ENCODE data around the gene CSF3R. TPM values are rescaled to one million over a fixed set of nuclear protein-coding genes. Genes with fewer than 3 reads are reported as not detected.

CSF3R gene
- total and polyA plus RNA-seq, 9 of the 15 experiments (the other 6 are each of a cell fraction or from before 2014, with no cell fraction given) = 0.21 to 0.86 (median 0.40) TPM; not detected in 1

DNA sequence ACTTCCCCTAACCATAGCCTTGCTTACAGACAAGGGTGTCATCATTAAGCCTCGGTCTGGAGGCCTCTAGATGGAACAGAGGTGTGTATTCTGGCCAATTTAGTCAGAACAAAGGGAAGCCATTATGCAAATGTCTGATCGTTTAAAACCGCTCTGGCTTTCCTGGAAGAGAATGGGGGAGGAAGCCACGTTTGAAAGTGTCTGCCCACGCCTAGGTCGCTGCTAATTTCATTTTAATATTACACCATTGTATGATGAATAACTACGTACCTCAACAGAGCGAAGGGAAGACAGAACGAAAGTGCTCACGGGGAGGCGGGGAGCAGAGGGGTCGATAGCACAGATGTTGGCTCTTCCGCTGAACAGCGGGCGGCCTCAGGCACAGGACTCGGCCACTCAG lies 41.1 kb upstream of the CSF3R start:
- Histone ChIP-seq H3K9me3 (replicated peaks; ENCODE audit: control insufficient read depth, insufficient read depth, low read depth, low read length) (no peaks in the 10 kb centered on the region), H3K27ac (ENCODE audit: extremely low read depth, low read depth, low read length) (no peak overlapping the region), H3K4me3 (no peak overlapping the region), H3K9ac (ENCODE audit: insufficient read depth in 1 of 2, low read depth in 2 of 2, low read length in 2 of 2) (no peak overlapping the region), H3K79me2 (ENCODE audit: control insufficient read depth, insufficient read depth, low read length) (no peaks in the 10 kb centered on the region), H4K20me1 (replicated peaks; ENCODE audit: control insufficient read depth, insufficient read depth, low read length) (no peaks in the 10 kb centered on the region), H3K4me1 (replicated peaks in 1 of 2; ENCODE audit: control insufficient read depth in 2 of 2, insufficient read depth in 2 of 2, low read length in 2 of 2) (peaks cover 4 to 6% of the 10 kb centered on the region in 2 experiments; a peak in 3 of 5 replicates), H3K27me3 (ENCODE audit: control insufficient read depth in 2 of 2, insufficient read depth in 2 of 2, low read length in 2 of 2) (peaks cover 0 to 2% of the 10 kb centered on the region in 2 experiments; a peak in 3 of 5 replicates), H3K9me1 (ENCODE audit: control insufficient read depth, insufficient read depth, low read length) (no peaks in the 10 kb centered on the region), H3K4me2 (ENCODE audit: insufficient read depth, low read length) (no peak overlapping the region), H3K36me3 (ENCODE audit: control insufficient read depth, insufficient read depth, low read length) (no peaks in the 10 kb centered on the region), H2AFZ (ENCODE audit: low read depth, low read length) (peak overlapping the region; percentile 46)
- in situ Hi-C loops (cut with MboI) (no loop called here), intact Hi-C loops (cut with micrococcal nuclease) (no loop called here)
- FAIRE-seq (no peak), DNase-seq (ENCODE audit: extremely low read depth in 1 of 4, low spot score in 3 of 4) (no peak), ATAC-seq (no peak)
- BruUV-seq (replicated peaks) = no TSS peak
- ChIA-PET POLR2A (no interaction called here), CTCF (ENCODE audit: low intra/inter-chr PET ratio) (no interaction called here)
- no peak for TF ChIP-seq ZFPM2 (CRISPR knock-in tag; IDR thresholded peaks at IDR 0.05)
- WGBS (ENCODE audit: insufficient coverage, low coverage, missing lambda C conversion rate) = 38% methylated on average over 16 of the region's 16 CpGs

DNA sequence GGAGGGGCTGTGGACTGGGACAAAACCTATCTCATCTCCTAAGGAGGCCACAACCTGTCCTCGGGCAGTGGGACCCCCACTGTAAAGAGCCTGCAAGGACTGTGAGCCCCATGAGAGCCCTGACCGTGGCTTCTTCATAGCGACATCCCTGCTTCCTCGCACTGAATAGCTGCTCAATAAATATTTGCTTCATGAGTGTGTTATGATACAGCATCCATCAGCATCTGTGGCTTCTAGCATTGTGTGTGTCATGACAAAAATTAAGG lies 40.5 kb upstream of the CSF3R start:
- intact Hi-C loops (cut with micrococcal nuclease) = no loop called here
- TF ChIP-seq CC2D1A (IDR thresholded peaks at IDR 0.05) (no peak), CEBPB (tag; IDR thresholded peaks at IDR 0.05) (no peak), ZNF780A (CRISPR knock-in tag; IDR thresholded peaks at IDR 0.05) (no peak), FOXJ2 (tag; IDR thresholded peaks at IDR 0.05) (no peak), KHSRP (IDR thresholded peaks at IDR 0.05) (no peak), FOXP1 (CRISPR knock-in tag; IDR thresholded peaks at IDR 0.05) (no peak), XRCC5 (IDR thresholded peaks at IDR 0.05; ENCODE audit: low read depth, low read length) (no peak), POLR3G (IDR thresholded peaks at IDR 0.05; ENCODE audit: extremely low read depth, insufficient read length, insufficient replicate concordance) (no peak)
- TF ChIP-seq, protein P1, sequence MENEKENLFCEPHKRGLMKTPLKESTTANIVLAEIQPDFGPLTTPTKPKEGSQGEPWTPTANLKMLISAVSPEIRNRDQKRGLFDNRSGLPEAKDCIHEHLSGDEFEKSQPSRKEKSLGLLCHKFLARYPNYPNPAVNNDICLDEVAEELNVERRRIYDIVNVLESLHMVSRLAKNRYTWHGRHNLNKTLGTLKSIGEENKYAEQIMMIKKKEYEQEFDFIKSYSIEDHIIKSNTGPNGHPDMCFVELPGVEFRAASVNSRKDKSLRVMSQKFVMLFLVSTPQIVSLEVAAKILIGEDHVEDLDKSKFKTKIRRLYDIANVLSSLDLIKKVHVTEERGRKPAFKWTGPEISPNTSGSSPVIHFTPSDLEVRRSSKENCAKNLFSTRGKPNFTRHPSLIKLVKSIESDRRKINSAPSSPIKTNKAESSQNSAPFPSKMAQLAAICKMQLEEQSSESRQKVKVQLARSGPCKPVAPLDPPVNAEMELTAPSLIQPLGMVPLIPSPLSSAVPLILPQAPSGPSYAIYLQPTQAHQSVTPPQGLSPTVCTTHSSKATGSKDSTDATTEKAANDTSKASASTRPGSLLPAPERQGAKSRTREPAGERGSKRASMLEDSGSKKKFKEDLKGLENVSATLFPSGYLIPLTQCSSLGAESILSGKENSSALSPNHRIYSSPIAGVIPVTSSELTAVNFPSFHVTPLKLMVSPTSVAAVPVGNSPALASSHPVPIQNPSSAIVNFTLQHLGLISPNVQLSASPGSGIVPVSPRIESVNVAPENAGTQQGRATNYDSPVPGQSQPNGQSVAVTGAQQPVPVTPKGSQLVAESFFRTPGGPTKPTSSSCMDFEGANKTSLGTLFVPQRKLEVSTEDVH (IDR thresholded peaks at IDR 0.05; ENCODE audit: low read depth, partially characterized antibody) = no peak
- TF ChIP-seq, protein P2, sequence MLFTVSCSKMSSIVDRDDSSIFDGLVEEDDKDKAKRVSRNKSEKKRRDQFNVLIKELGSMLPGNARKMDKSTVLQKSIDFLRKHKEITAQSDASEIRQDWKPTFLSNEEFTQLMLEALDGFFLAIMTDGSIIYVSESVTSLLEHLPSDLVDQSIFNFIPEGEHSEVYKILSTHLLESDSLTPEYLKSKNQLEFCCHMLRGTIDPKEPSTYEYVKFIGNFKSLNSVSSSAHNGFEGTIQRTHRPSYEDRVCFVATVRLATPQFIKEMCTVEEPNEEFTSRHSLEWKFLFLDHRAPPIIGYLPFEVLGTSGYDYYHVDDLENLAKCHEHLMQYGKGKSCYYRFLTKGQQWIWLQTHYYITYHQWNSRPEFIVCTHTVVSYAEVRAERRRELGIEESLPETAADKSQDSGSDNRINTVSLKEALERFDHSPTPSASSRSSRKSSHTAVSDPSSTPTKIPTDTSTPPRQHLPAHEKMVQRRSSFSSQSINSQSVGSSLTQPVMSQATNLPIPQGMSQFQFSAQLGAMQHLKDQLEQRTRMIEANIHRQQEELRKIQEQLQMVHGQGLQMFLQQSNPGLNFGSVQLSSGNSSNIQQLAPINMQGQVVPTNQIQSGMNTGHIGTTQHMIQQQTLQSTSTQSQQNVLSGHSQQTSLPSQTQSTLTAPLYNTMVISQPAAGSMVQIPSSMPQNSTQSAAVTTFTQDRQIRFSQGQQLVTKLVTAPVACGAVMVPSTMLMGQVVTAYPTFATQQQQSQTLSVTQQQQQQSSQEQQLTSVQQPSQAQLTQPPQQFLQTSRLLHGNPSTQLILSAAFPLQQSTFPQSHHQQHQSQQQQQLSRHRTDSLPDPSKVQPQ (CRISPR knock-in tag; IDR thresholded peaks at IDR 0.05; ENCODE audit: borderline replicate concordance) = no peak

More for the DNA sequence above, 40.5 kb upstream of the CSF3R start:
- Histone ChIP-seq H3K27me3 (ENCODE audit: control insufficient read depth in 2 of 2, insufficient read depth in 2 of 2, low read length in 2 of 2) (no peaks in the 10 kb centered on the region; a peak in 1 of 5 replicates), H3K9ac (ENCODE audit: insufficient read depth in 1 of 2, low read depth in 2 of 2, low read length in 2 of 2) (no peak overlapping the region), H3K4me2 (ENCODE audit: insufficient read depth, low read length) (no peak overlapping the region), H3K4me1 (replicated peaks in 1 of 2; ENCODE audit: control insufficient read depth in 2 of 2, insufficient read depth in 2 of 2, low read length in 2 of 2) (peaks cover 6% of the 10 kb centered on the region in 2 experiments; a peak in 4 of 5 replicates), H2AFZ (ENCODE audit: low read depth, low read length) (no peak overlapping the region), H3K27ac (ENCODE audit: extremely low read depth, low read depth, low read length) (no peak overlapping the region), H3K4me3 (no peak overlapping the region), H3K79me2 (ENCODE audit: control insufficient read depth, insufficient read depth, low read length) (no peaks in the 10 kb centered on the region), H3K36me3 (ENCODE audit: control insufficient read depth, insufficient read depth, low read length) (no peaks in the 10 kb centered on the region), H4K20me1 (replicated peaks; ENCODE audit: control insufficient read depth, insufficient read depth, low read length) (no peaks in the 10 kb centered on the region), H3K9me1 (ENCODE audit: control insufficient read depth, insufficient read depth, low read length) (no peaks in the 10 kb centered on the region), H3K9me3 (replicated peaks; ENCODE audit: control insufficient read depth, insufficient read depth, low read depth, low read length) (no peaks in the 10 kb centered on the region)
- DNase-seq (ENCODE audit: extremely low read depth in 1 of 4, low spot score in 3 of 4) (no peak), ATAC-seq (no peak), FAIRE-seq (no peak)
- ChIA-PET POLR2A (interaction anchor here (0.5 to 1.3 kb wide), 4 partner anchors 43 to 315 kb away, joined by 3 to 4 read pairs (median 3); no protein-coding TSS in a partner anchor), CTCF (ENCODE audit: low intra/inter-chr PET ratio) (no interaction called here)
- no TSS peak for BruUV-seq (replicated peaks)
- 31% methylated on average over 4 of the region's 4 CpGs for WGBS (ENCODE audit: insufficient coverage, low coverage, missing lambda C conversion rate)
- in situ Hi-C loops (cut with MboI) = no loop called here

Data from K562 (cell line).